Loucy (cell line): ENCODE results near the gene DIPK1B.

Experiments
- H2AFZ ChIP-seq: fragments of 200-600 bp; sonication (generic); 2 replicates; pipeline ENCODE4 v1.6.0; 2016; ENCODE audit warnings: antibody characterized with exemption, mild to moderate bottlenecking, low read length, moderate library complexity
- H3F3A ChIP-seq: fragments of 200-600 bp; 2 replicates; pipeline ENCODE4 v1.6.0; 2016; ENCODE audit warnings: antibody characterized with exemption, low read depth, mild to moderate bottlenecking
- H3K27me3 ChIP-seq: fragments of 200-600 bp; sonication (generic); 2 replicates; pipeline ENCODE4 v1.6.1; 2014; ENCODE audit warnings: low read length, mild to moderate bottlenecking; ENCODE audit not compliant: insufficient read depth, poor library complexity, severe bottlenecking
- H3K36me3 ChIP-seq: fragments of 200-600 bp; sonication (generic); 2 replicates; pipeline ENCODE4 v1.6.1; 2016; ENCODE audit warnings: low read length; ENCODE audit not compliant: insufficient read depth
- H3K4me1 ChIP-seq: fragments of 200-600 bp; sonication (generic); 2 replicates; pipeline ENCODE4 v1.5.1; 2014; ENCODE audit warnings: low read length, mild to moderate bottlenecking; ENCODE audit not compliant: insufficient read depth, poor library complexity, severe bottlenecking
- H3K4me2 ChIP-seq: fragments of 200-600 bp; sonication (generic); 2 replicates; pipeline ENCODE4 v1.6.0; 2014; ENCODE audit warnings: antibody characterized with exemption, low read length, low read depth, mild to moderate bottlenecking; ENCODE audit not compliant: poor library complexity, severe bottlenecking
- H3K4me3 ChIP-seq: fragments of 200-600 bp; sonication (generic); 2 replicates; pipeline ENCODE4 v1.5.1; 2014; ENCODE audit warnings: low read length, mild to moderate bottlenecking, mixed read lengths; ENCODE audit not compliant: poor library complexity, severe bottlenecking
- H3K79me2 ChIP-seq: fragments of 200-600 bp; sonication (generic); 2 replicates; pipeline ENCODE4 v1.6.1; 2014; ENCODE audit warnings: low read length; ENCODE audit not compliant: insufficient read depth
- H3K9ac ChIP-seq: fragments of 200-600 bp; sonication (generic); 2 replicates; pipeline ENCODE4 v1.6.0; 2014; ENCODE audit warnings: mild to moderate bottlenecking, low read depth, low read length, moderate library complexity; ENCODE audit not compliant: poor library complexity, severe bottlenecking
- H3K9me2 ChIP-seq: fragments of 200-600 bp; sonication (generic); replicated peaks from 2 replicates; pipeline ENCODE4 v1.6.1; 2016; ENCODE audit warnings: low read depth, low read length, mixed read lengths
- H3K9me3 ChIP-seq: fragments of 200-600 bp; sonication (generic); 2 replicates; pipeline ENCODE4 v1.6.1; 2014; ENCODE audit warnings: mild to moderate bottlenecking, antibody characterized with exemption, low read length, low read depth; ENCODE audit not compliant: insufficient read depth
- H4K20me1 ChIP-seq: fragments of 200-600 bp; sonication (generic); 2 replicates; pipeline ENCODE4 v1.6.0; 2014; ENCODE audit warnings: antibody characterized with exemption, low read length, mild to moderate bottlenecking; ENCODE audit not compliant: insufficient read depth, poor library complexity, severe bottlenecking
- EZH2phosphoT487 ChIP-seq: fragments of 200-600 bp; IDR thresholded peaks from 2 replicates; pipeline ENCODE4 v1.6.1; 2018; ENCODE audit warnings: antibody characterized with exemption, mild to moderate bottlenecking, moderate library complexity, borderline replicate concordance
- TF ChIP-seq, protein P1 (sequence below): fragments of 200-600 bp; sonication (generic); conservative IDR thresholded peaks from 2 replicates; pipeline ENCODE4 v1.5.1; 2014; ENCODE audit warnings: mild to moderate bottlenecking, antibody characterized with exemption, low read length

The DIPK1B gene

DNA sequence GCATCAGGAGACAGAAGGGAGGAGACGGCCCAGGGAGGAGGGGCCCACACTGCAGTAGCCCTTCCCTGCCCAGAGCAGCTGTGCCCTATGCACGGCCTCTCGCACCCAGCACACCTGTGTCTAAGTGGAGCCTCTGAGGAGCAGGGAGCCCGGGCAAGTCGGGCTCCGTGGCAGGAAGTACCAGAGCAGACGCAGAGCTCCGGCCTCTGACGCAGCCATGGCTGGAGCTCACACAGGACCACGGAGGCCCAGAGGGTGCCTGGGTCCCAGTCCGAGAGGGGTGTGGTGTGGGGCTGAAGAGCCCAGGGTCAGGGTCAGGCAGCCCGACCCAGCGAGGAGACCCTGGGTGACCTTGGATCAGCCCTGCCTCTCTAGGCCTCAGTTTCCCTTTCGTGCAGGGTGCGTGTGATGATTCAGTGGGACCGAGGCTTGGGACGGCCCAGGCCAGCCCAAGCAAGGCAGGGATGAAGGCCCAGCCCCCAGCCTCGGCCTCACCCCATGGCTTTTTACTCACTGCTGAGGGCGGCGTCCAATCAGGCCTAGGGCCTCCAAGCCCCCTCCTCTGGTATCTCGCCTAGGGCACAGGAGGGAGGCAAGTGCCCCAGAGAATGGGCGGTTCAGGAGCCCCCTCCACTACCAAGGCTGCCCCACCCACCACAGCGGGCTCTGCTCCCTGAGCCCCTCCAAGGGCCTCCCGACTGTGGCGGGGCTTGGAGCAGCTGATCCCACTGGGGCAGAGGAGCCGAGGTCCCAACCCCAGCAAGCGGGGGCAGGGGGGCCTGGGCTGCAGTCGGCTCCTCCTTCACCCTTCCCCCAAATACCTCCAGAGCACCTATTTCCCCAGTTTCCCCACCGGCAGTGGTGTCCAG lies 20.8 kb upstream of the DIPK1B start:
- no peak overlapping the region for H3K9ac ChIP-seq
- no peaks in the 10 kb centered on the region for H3K36me3 ChIP-seq
- no peaks in the 10 kb centered on the region for H3F3A ChIP-seq
- no peak overlapping the region for H3K4me2 ChIP-seq
- H3K27me3 ChIP-seq, result no peaks in the 10 kb centered on the region
- H3K4me3 ChIP-seq, result no peak overlapping the region
- H3K9me3 ChIP-seq, result no peaks in the 10 kb centered on the region
- no peaks in the 10 kb centered on the region for H3K9me2 ChIP-seq
- H4K20me1 ChIP-seq, result no peaks in the 10 kb centered on the region
- peaks cover 2% of the 10 kb centered on the region; the same call in 1 of the 2 replicates for H3K79me2 ChIP-seq
- TF ChIP-seq, protein P1, sequence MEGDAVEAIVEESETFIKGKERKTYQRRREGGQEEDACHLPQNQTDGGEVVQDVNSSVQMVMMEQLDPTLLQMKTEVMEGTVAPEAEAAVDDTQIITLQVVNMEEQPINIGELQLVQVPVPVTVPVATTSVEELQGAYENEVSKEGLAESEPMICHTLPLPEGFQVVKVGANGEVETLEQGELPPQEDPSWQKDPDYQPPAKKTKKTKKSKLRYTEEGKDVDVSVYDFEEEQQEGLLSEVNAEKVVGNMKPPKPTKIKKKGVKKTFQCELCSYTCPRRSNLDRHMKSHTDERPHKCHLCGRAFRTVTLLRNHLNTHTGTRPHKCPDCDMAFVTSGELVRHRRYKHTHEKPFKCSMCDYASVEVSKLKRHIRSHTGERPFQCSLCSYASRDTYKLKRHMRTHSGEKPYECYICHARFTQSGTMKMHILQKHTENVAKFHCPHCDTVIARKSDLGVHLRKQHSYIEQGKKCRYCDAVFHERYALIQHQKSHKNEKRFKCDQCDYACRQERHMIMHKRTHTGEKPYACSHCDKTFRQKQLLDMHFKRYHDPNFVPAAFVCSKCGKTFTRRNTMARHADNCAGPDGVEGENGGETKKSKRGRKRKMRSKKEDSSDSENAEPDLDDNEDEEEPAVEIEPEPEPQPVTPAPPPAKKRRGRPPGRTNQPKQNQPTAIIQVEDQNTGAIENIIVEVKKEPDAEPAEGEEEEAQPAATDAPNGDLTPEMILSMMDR, result no peak
- no peak for TF ChIP-seq EZH2phosphoT487
- peaks cover under 1% of the 10 kb centered on the region for H3K4me1 ChIP-seq
- H2AFZ ChIP-seq, result no peak overlapping the region

DNA sequence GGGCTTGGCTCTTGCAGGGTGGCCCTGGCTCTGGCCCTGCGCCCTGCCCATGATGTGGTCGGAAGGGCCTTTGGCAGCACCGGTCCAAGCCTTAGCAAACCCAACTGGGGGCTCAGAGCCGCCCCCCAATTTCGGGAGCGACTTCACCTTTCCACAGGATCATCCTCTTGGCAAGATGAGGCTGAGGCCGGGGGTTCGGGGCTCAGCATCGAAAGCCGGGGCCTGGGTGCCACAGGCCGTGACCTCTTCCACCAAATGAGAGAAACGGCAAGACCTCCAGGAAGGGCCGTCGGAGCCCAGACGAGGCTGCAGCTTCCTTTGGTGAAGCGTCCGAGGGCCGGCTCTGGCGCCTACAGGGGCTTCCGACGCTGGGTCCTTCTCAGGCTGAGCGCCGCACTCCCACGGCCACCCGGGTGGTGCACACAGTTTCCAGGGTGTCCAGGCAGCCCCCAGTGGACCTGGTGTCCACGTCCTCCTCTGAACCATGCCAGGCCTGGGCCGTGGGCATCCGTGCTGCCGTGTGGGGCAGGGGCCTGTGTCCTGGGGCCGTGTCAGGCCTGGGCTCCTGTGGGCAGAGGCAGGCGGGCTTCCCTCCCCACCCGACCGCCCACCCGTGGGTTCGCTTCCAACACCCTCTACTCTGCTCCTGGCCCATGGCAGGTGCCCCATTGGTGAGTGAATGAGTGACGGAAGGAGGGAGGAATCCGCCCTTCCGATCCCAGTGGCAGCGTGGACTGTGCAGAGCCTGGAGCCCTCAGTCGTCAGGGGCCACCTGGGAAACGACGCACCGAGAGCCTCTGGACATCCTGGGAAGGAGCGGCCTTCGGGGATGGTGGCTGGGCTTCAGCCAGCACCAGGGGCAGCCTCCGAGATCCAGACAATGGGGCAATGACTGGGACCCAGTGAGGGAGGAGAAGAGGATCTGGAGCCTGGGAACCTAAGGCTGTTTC lies 19.9 kb upstream of the DIPK1B start:
- Histone ChIP-seq H2AFZ (no peak overlapping the region), H4K20me1 (no peaks in the 10 kb centered on the region), H3K9ac (no peak overlapping the region), H3K36me3 (no peaks in the 10 kb centered on the region), H3K9me2 (no peaks in the 10 kb centered on the region), H3F3A (no peaks in the 10 kb centered on the region), H3K9me3 (no peaks in the 10 kb centered on the region), H3K27me3 (no peaks in the 10 kb centered on the region), H3K4me2 (no peak overlapping the region), H3K4me3 (no peak overlapping the region), H3K4me1 (no peaks in the 10 kb centered on the region), H3K79me2 (no peaks in the 10 kb centered on the region)
- TF ChIP-seq, protein P1, result no peak
- TF ChIP-seq EZH2phosphoT487, result no peak

DNA sequence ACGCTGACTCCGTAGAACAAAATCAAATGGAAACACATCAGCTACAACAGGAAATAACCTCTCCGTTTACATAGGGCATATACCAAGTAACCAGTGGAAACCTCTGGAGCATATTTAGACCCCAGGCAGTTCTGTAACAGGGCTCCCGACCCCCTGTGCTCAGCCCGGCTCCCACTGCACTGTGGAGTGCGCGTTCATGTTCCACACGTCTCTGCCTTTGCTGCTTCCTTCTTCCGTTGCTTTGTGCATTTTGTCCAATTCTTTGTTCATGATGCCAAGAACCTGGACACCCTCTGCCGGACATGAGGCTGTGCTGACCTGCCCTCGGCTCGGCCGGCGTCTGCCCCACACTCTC lies 19.3 kb upstream of the DIPK1B start:
- H3K36me3 ChIP-seq, result no peaks in the 10 kb centered on the region
- no peaks in the 10 kb centered on the region for H3K27me3 ChIP-seq
- H3K4me1 ChIP-seq, result no peaks in the 10 kb centered on the region
- no peaks in the 10 kb centered on the region for H3K9me3 ChIP-seq
- no peaks in the 10 kb centered on the region for H4K20me1 ChIP-seq
- no peaks in the 10 kb centered on the region for H3K79me2 ChIP-seq
- H3K9ac ChIP-seq, result no peak overlapping the region
- no peaks in the 10 kb centered on the region for H3K9me2 ChIP-seq
- no peak overlapping the region for H2AFZ ChIP-seq
- TF ChIP-seq EZH2phosphoT487, result no peak
- TF ChIP-seq, protein P1, result no peak
- H3K4me3 ChIP-seq, result no peak overlapping the region
- no peaks in the 10 kb centered on the region for H3F3A ChIP-seq
- H3K4me2 ChIP-seq, result no peak overlapping the region
